Bronchial epithelial cell (primary cell): ENCODE data around the gene HSPA14. TPM values are rescaled to one million over a fixed set of nuclear protein-coding genes. Genes with fewer than 3 reads are reported as not detected.
"Not testable (repeated sequence)": the region's sequence is repeated elsewhere in the genome, so short reads cannot be mapped to it uniquely, and the experiment has no call there.

Experiments used
- DNase-seq: peaks from one replicate; pipeline ENCODE4 v3.0.0-alpha.2; 2010; ENCODE audit warnings: low read depth
- FAIRE-seq: peaks from 2 replicates; lab custom pipeline; 2011; peaks lifted over from hg19 to GRCh38; lab: Jason Lieb, UNC
- H3K27me3 ChIP-seq: 2 replicates; pipeline ENCODE4 v1.5.1; 2011; ENCODE audit warnings: low read length; ENCODE audit not compliant: control insufficient read depth, insufficient read depth
- H3K36me3 ChIP-seq: 2 replicates; pipeline ENCODE4 v1.5.1; 2011; ENCODE audit warnings: low read length; ENCODE audit not compliant: control insufficient read depth, insufficient read depth
- H3K4me3 ChIP-seq: 2 replicates; pipeline ENCODE4 v1.5.1; 2011; ENCODE audit warnings: mild to moderate bottlenecking, low read depth, low read length, control low read depth
- total RNA-seq: library from RNA; depleted of rRNA; stranded (reverse); fragments of >200 nt; gene quantifications from 2 replicates; pipeline ENCODE4 v1.2.1, GENCODE V29; 2014
- TF ChIP-seq, protein P1 (sequence below): IDR thresholded peaks from 2 replicates; pipeline ENCODE4 v1.5.1; 2011; ENCODE audit warnings: mild to moderate bottlenecking, moderate library complexity, low read length, control low read depth, inconsistent platforms; ENCODE audit not compliant: insufficient read depth, severe bottlenecking

HSPA14 gene
- total RNA-seq, 1 donor from 2014 or later, result 6.3 TPM

DNA sequence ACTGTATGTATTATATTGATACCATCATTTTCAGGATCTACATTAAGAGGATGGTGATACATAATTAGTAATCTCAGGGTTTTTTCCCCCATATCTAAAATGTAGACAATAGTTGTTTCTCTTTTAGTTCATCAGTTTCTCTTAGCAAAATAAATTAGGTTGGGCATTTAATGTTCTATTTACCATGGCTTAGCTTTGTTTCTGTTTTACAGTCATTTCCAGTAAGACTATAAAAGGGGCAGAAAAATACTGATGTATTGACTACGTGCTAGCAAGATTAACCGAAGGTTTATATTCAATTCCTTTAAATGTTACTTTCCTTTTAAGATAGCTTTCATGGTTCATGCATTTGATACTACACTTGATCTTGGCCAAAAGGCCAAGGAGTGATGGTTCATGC is 66.8 kb downstream of the HSPA14 start:
- TF ChIP-seq, protein P1, sequence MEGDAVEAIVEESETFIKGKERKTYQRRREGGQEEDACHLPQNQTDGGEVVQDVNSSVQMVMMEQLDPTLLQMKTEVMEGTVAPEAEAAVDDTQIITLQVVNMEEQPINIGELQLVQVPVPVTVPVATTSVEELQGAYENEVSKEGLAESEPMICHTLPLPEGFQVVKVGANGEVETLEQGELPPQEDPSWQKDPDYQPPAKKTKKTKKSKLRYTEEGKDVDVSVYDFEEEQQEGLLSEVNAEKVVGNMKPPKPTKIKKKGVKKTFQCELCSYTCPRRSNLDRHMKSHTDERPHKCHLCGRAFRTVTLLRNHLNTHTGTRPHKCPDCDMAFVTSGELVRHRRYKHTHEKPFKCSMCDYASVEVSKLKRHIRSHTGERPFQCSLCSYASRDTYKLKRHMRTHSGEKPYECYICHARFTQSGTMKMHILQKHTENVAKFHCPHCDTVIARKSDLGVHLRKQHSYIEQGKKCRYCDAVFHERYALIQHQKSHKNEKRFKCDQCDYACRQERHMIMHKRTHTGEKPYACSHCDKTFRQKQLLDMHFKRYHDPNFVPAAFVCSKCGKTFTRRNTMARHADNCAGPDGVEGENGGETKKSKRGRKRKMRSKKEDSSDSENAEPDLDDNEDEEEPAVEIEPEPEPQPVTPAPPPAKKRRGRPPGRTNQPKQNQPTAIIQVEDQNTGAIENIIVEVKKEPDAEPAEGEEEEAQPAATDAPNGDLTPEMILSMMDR, result no peak
- no peak for FAIRE-seq
- no peak for DNase-seq
- Histone ChIP-seq H3K4me3 (no peak overlapping the region), H3K36me3 (peaks cover 2% of the 10 kb centered on the region), H3K27me3 (no peaks in the 10 kb centered on the region)

GRCh38 chr10:14905890-14906289 is 67.8 kb downstream of the HSPA14 start:
- TF ChIP-seq, protein P1, result no peak
- Histone ChIP-seq H3K27me3 (no peaks in the 10 kb centered on the region), H3K4me3 (no peak overlapping the region), H3K36me3 (peaks cover 2% of the 10 kb centered on the region)
- no peak for FAIRE-seq
- no peak for DNase-seq

- H3K4me3 ChIP-seq, result no peak overlapping the region
- TF ChIP-seq, protein P1, result no peak
- H3K36me3 ChIP-seq, result peaks cover 2% of the 10 kb centered on the region
- FAIRE-seq (no peak), DNase-seq (no peak)
- no peaks in the 10 kb centered on the region for H3K27me3 ChIP-seq
Measured at GRCh38 chr10:14906765-14907164, 68.7 kb downstream of the HSPA14 start.

- H3K36me3 ChIP-seq, FAIRE-seq, DNase-seq, H3K27me3 ChIP-seq, H3K4me3 ChIP-seq: not testable (repeated sequence)
Measured at GRCh38 chr10:14907591-14907990, 69.5 kb downstream of the HSPA14 start.

DNA sequence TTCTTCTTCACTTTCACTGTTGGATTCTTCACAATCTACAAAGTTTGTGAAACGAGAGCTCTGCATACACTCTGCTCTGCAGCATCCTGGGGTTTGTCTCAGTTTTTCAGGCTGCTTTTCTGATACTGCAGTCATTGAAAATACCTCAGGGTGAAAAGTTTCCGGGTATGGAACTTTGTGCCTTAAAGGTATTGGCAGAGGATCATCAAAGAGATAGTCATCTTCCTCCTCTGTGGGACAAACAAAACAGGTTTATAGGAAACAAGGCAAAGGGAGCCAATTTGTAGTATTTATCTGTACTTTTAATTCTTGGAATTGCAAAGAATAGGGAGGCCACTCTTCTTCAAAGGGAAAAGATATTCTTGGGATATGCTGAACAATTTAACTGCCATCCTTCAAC is 71.0 kb downstream of the HSPA14 start:
- DNase-seq (no peak), FAIRE-seq (no peak)
- Histone ChIP-seq H3K36me3 (peaks cover 2% of the 10 kb centered on the region), H3K4me3 (no peak overlapping the region), H3K27me3 (no peaks in the 10 kb centered on the region)
- TF ChIP-seq, protein P1, result no peak

- FAIRE-seq, result no peak
- Histone ChIP-seq H3K36me3 (peaks cover 2% of the 10 kb centered on the region), H3K4me3 (no peak overlapping the region), H3K27me3 (no peaks in the 10 kb centered on the region)
- no peak for DNase-seq
- TF ChIP-seq, protein P1, result no peak
Measured at GRCh38 chr10:14910953-14911352, 72.8 kb downstream of the HSPA14 start.
